Ecto neural progenitor cell (in vitro differentiated cells): Measurements from ENCODE around the gene WDR5.

Experiments used
- DNase-seq: peaks from one replicate; pipeline ENCODE4 v3.0.0-alpha.2; 2018; ENCODE audit warnings: low spot score

The WDR5 gene

DNA sequence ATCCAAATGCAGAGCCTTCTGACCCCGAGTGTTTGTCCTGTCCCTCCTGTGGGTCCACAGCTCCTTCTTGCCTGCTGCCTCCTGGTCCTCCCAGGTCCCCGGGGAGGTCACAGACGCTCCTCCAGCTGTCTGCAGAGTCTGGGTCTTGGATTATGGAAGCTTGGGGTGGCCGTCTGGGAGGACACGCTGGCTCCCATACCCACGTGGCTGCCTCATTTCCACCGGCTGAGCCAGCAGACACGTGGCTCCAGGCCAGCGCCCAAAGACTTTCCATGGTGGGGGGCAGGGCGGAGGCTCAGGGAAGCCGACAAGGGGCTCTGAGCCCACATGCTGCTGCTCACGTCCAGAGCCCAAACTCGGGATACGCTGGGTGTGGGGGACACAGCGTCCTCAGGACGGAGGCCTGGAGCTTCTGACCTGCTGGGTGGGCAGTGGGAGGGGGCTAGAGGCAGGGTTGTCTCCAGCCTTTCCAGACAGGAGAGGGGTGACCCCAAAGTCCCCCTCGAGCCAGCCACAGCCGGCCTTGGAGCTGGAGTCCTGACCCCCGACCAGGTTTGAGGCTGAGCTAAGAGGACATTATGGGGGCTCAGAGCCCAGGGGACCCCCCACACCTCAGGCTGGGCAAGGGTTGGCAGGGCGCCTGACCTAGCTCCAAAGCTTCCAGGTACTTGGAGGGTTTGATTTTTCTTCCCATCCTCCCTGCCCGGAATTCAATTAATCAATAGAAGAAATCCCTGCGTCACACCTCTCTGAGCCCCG is 52.7 kb downstream of the WDR5 start:
- DNase-seq: no peak

- DNase-seq: no peak
These were observed 53.2 kb downstream of the WDR5 start for GRCh38 chr9:134189145-134189469.

DNA sequence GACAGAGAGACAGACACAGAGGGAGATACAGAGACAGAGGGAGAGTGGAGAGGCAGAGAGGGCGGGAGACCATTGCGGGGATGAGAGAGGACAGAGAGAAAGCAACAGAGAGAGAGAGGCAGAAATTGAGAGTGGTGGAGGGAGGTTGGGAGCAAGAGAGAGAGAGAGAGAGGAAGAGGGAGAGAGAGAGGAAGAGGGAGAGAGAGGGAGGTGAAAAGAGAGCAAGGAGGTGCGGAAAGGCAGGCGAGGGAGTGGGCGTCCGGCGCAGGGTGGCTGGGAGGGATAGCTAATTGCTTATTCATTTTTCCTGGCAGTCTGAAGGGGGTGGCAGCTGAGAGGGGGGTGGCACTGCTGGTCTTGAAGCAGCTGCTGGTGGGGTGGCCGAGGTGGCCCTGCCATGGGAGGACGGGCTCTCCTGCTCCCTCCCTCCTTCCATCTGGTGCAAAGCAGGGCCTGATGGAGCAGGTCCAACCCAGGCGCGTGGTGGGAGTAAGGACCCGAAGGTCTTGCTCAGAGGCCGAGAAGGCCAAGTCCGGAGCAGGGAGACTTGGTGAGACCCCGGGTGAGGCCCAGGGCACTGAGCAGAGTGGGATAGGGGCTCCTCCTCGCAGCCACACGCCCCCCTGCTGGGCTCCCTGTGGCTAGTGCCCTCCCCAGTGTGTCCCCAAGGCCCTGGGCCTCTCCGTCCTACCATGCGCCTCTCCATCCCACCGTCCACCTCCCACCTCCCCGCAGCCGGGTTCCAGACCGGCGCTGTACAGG is 53.8 kb downstream of the WDR5 start:
- no peak for DNase-seq

GRCh38 chr9:134190232-134191121 is 54.6 kb downstream of the WDR5 start:
- no peak for DNase-seq

DNA sequence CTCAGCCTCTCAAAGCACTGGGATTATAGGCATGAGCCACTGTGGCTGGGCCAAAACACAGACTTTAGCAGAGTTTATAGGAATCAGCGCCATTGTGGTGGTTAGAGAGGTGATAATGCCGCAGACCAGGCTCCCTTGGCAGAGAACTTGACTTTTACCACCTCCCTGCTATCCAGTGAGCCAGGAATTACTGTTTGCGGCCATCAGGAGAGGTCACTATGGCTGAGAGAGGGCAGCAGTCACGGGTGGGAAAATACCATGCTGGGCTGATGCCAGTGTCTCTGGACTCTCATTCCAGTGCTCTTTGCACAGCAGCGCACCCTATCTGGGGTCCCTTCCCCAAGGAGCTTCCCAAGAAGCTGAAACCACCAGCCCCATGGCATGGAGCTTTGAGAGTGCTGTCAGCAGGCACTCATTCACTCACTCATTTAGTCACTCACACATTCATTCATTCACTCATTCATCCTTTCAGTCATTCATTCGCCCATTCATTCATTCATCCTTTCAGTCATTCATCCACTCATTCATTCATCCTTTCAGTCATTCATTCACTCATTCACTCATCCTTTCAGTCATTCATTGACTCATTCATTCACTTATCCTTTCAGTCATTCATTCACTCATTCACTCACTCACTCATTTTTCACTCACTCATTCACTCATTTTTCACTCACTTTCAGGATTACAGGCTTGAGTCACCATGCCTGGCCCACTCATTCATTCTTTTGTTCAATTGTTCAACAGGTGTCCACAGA is 55.8 kb downstream of the WDR5 start:
- no peak for DNase-seq

- no peak for DNase-seq
These were observed 56.5 kb downstream of the WDR5 start for GRCh38 chr9:134192311-134192950.

DNA sequence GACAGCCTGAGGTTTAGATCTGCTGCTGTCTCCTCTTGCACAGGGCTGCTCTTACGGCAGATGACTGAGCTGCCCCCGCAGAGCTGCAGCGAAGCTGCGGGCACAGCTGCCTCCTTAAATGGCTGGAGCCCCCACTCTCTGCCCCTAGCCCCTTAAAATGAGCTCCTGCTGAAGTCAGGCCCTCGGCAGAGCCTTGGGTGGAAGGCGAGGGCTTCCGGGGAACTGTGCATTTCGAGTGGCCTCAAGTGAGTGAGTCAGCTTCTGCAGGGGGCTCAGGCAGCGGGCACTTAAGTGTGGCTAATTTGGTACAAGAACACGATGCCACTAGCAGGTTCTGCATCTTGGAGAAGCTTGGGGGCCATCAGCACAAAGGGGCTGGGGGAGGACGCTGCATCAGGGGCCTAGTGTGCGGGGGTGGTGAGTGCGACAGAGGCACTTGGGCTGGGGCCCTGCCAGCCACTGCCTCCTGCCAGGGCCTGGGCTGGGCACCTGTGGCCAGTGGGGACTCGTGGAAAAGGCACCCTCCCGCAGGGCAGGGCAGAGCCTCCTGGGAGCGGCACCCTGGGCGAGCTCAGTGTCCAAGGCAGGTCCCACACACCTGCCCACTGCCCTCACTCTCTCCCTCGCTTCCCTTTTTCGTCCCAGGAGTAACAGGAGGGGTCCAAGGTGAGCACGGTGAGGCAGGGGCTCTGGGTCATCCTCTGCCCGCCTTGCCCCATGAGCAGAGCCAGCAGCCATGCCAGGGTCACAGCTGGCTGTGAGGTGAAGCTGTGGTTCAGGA is 57.3 kb downstream of the WDR5 start:
- DNase-seq: no peak

DNA sequence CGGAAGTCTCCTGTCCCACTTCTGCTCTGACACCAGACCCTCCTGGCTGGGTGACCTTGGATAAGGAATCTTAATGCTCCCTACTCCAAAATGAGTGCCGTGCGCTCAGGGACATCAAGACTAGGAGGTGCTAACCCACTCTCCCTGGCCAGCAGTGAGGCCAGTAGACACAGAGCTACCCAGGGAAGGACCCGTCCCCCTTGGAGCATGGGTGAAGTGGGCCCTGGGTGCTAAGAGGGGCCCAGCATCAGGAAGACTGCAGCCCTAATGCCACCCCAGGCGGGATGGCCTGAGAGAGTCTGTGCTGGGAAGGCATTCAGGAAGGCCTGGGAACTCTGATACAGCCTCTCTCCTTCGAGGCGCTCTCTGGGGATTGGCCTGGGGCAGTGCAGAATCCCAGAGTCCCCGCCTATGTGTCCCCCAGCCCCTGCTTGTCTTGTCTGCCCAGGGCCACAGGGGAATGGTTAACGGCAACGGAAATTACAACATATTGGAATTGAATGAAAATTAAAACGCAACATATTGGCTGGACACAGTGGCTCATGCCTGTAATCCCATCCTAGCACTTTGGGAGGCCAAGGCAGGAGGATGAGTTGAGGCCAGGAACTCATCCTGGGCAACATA is 58.1 kb downstream of the WDR5 start:
- no peak for DNase-seq

DNA sequence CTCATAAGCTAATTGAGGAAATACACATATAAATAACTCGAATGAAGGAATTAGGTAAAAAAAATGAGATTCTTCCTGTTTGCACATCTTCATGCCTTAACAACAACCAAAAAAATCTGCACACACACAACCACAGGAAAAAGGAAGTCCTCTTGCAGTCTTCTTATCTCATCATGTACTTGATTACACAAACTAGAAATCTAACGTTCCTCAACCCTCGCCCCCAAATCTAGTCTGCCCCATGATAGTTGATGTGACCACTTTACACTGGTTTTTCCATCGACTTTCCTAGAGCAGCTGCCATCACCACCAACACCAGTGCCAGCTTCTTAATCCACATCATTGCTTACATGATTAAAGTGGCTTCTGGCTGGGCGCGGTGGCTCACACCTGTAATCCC is 59.7 kb downstream of the WDR5 start:
- DNase-seq: no peak

GRCh38 chr9:134196911-134197310 is 61.0 kb downstream of the WDR5 start:
- DNase-seq: no peak

GRCh38 chr9:134198791-134199190 is 62.9 kb downstream of the WDR5 start:
- DNase-seq: no peak

DNA sequence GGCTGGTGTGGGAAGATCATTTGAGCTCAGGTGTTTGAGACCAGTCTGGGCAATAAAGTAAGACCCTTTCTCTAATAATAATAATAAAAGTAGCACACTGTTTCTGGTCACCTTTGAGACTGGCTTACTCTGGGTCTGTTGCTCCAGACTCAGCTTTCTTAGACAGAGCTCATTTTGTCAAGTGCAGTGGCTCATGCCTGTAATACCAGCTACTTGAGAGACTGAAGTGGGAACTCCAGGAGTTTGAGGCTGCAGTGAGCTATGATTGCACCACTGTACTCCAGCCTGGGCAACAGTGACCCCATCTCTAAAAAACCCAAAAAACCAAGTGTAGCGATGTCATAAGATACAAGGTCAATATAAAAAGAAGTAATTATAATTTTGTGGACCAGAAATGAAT is 64.8 kb downstream of the WDR5 start:
- no peak for DNase-seq

DNA sequence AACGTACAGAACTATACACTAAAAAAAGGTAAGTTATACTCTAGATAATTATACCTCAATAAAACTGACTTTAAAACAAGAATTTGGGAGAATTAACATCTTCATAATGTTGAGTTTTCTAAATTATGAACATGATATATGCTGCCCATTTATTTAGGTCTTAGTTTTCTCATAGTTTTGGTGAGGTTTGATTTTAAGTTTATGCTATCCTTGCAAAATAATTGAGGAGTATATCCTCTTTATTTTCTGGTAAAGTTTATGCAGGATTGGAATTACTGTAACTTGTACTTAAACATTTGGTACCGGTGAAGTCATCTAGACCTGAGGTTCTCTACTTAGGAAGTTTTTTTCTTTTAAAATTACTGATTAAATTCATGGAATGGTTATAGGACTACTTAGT is 67.3 kb downstream of the WDR5 start:
- DNase-seq: no peak

- DNase-seq: no peak
These were observed 68.2 kb downstream of the WDR5 start for GRCh38 chr9:134204041-134204440.

GRCh38 chr9:134204991-134205578 is 69.2 kb downstream of the WDR5 start:
- DNase-seq: no peak

- DNase-seq: no peak
These were observed 69.9 kb downstream of the WDR5 start for GRCh38 chr9:134205672-134206310.

- no peak for DNase-seq
These were observed 70.7 kb downstream of the WDR5 start for GRCh38 chr9:134206311-134207300.

GRCh38 chr9:134208310-134208841 is 72.5 kb downstream of the WDR5 start:
- no peak for DNase-seq
